Caco-2 (cell line): ENCODE data around the gene TXNDC16. TPM values are rescaled to one million over a fixed set of nuclear protein-coding genes. Genes with fewer than 3 reads are reported as not detected.

ENCODE experiments used
- Bru-seq: library from RNA; stranded (reverse); fragments of 400-500 nt; gene quantifications from one replicate; lab custom pipeline; 2021; lab: Mats Ljungman, UMichigan
- BruChase-seq, 2 experiments: library from RNA; stranded (reverse); fragments of 400-500 nt; gene quantifications; one replicate each; lab custom pipeline; 2021; lab: Mats Ljungman, UMichigan
- BruUV-seq: library from RNA; stranded (reverse); fragments of 400-500 nt; replicated peaks from 2 replicates; lab custom pipeline; 2021; lab: Mats Ljungman, UMichigan
- CTCF ChIA-PET: fragments of 300-600 bp; sonication (Branson Sonifier 250); formaldehyde crosslinking; loops from one replicate; lab custom pipeline; 2022; ENCODE audit warnings: antibody characterized with exemption; lab: Charles Lee
- POLR2A ChIA-PET: fragments of 300-600 bp; sonication (Branson Sonifier 250); formaldehyde crosslinking; loops from one replicate; lab custom pipeline; 2022; ENCODE audit warnings: antibody characterized with exemption; lab: Charles Lee
- DNase-seq, 2 experiments: peaks; one replicate each; pipeline versions ENCODE4 v3.0.0 to v3.0.0-alpha.2; 2020 to 2022
- H3K27me3 ChIP-seq: replicated peaks from 2 replicates; pipeline ENCODE4 v1.6.0; 2011; ENCODE audit warnings: low read length; ENCODE audit not compliant: control insufficient read depth, insufficient read depth
- H3K36me3 ChIP-seq: 2 replicates; pipeline ENCODE4 v1.5.1; 2011; ENCODE audit warnings: low read length; ENCODE audit not compliant: control insufficient read depth, insufficient read depth
- H3K4me1 ChIP-seq: fragments of 250-450 bp; sonication (Bioruptor Pico); 2 replicates; pipeline ENCODE4 v1.5.1; 2020; ENCODE audit warnings: mild to moderate bottlenecking
- H3K4me3 ChIP-seq: 2 replicates; pipeline ENCODE4 v1.5.1; 2011; ENCODE audit warnings: low read depth, mild to moderate bottlenecking, control low read depth, low read length
- H3K9me3 ChIP-seq: fragments of 250-450 bp; sonication (Bioruptor Pico); 2 replicates; pipeline ENCODE4 v1.5.1; 2020; ENCODE audit warnings: mild to moderate bottlenecking, moderate library complexity
- H3K27ac Mint-ChIP-seq: one replicate; pipeline ENCODE4 v1.8.0; 2022; ENCODE audit warnings: mixed read lengths; ENCODE audit not compliant: unreplicated experiment
- H3K27me3 Mint-ChIP-seq: one replicate; pipeline ENCODE4 v1.8.0; 2022; ENCODE audit warnings: mixed read lengths; ENCODE audit not compliant: insufficient read depth, unreplicated experiment
- H3K36me3 Mint-ChIP-seq: one replicate; pipeline ENCODE4 v1.8.0; 2022; ENCODE audit warnings: mild to moderate bottlenecking, mixed read lengths; ENCODE audit not compliant: insufficient read depth, unreplicated experiment
- H3K4me1 Mint-ChIP-seq: one replicate; pipeline ENCODE4 v1.8.0; 2022; ENCODE audit warnings: low read depth, mixed read lengths; ENCODE audit not compliant: unreplicated experiment
- H3K4me3 Mint-ChIP-seq: one replicate; pipeline ENCODE4 v1.8.0; 2022; ENCODE audit warnings: mild to moderate bottlenecking, moderate library complexity, mixed read lengths; ENCODE audit not compliant: unreplicated experiment
- H3K9me3 Mint-ChIP-seq: one replicate; pipeline ENCODE4 v1.8.0; 2022; ENCODE audit warnings: mixed read lengths; ENCODE audit not compliant: unreplicated experiment
- intact Hi-C: fragments of 100-400 bp; cut with micrococcal nuclease; formaldehyde crosslinking; loops from one replicate; pipeline ENCODE4 v1.10.0; 2022; ENCODE audit not compliant: unreplicated experiment
- long read RNA-seq: library from polyadenylated mRNA; stranded (forward); transcript quantifications from one replicate; pipeline ENCODE4 v2.0.0, GENCODE V29; 2022
- total RNA-seq: library from RNA; stranded (reverse); gene quantifications from 2 replicates; pipeline ENCODE4 v1.2.3, GENCODE V29; 2022
- TF ChIP-seq, protein P1 (sequence below), 2 experiments: fragments of 200-600 bp in 1 of 2; IDR thresholded peaks; 1 replicate in 1 of 2; 2 replicates in 1 of 2; pipeline versions ENCODE4 v1.5.1 to v1.8.0; 2011 to 2022; ENCODE audit warnings: antibody characterized with exemption in 1 of 2, control low read depth in 1 of 2, inconsistent platforms in 1 of 2, low read depth in 1 of 2, low read length in 1 of 2, mild to moderate bottlenecking in 1 of 2, moderate library complexity in 1 of 2; ENCODE audit not compliant: insufficient read depth in 1 of 2, severe bottlenecking in 1 of 2, unreplicated experiment in 1 of 2

Gene TXNDC16, protein sequence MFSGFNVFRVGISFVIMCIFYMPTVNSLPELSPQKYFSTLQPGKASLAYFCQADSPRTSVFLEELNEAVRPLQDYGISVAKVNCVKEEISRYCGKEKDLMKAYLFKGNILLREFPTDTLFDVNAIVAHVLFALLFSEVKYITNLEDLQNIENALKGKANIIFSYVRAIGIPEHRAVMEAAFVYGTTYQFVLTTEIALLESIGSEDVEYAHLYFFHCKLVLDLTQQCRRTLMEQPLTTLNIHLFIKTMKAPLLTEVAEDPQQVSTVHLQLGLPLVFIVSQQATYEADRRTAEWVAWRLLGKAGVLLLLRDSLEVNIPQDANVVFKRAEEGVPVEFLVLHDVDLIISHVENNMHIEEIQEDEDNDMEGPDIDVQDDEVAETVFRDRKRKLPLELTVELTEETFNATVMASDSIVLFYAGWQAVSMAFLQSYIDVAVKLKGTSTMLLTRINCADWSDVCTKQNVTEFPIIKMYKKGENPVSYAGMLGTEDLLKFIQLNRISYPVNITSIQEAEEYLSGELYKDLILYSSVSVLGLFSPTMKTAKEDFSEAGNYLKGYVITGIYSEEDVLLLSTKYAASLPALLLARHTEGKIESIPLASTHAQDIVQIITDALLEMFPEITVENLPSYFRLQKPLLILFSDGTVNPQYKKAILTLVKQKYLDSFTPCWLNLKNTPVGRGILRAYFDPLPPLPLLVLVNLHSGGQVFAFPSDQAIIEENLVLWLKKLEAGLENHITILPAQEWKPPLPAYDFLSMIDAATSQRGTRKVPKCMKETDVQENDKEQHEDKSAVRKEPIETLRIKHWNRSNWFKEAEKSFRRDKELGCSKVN
- total RNA-seq = 6.6 and 10.2 TPM in 2 replicates
- Bru-seq, nascent RNA = percentile 61 among the genes with signal in this experiment
- BruChase-seq, experiment 1, labeled RNA remaining after a 2-hour chase = percentile 58 among the genes with signal in this experiment
- BruChase-seq, experiment 2, labeled RNA remaining after a 6-hour chase = percentile 56 among the genes with signal in this experiment
- long read RNA-seq, full-length matches to known transcripts = 5 of 12 reads
- long read RNA-seq, partial matches to known transcripts = 5 of 12 reads
- long read RNA-seq, other reads (novel, unspliced or antisense) = 2 of 12 reads

DNA sequence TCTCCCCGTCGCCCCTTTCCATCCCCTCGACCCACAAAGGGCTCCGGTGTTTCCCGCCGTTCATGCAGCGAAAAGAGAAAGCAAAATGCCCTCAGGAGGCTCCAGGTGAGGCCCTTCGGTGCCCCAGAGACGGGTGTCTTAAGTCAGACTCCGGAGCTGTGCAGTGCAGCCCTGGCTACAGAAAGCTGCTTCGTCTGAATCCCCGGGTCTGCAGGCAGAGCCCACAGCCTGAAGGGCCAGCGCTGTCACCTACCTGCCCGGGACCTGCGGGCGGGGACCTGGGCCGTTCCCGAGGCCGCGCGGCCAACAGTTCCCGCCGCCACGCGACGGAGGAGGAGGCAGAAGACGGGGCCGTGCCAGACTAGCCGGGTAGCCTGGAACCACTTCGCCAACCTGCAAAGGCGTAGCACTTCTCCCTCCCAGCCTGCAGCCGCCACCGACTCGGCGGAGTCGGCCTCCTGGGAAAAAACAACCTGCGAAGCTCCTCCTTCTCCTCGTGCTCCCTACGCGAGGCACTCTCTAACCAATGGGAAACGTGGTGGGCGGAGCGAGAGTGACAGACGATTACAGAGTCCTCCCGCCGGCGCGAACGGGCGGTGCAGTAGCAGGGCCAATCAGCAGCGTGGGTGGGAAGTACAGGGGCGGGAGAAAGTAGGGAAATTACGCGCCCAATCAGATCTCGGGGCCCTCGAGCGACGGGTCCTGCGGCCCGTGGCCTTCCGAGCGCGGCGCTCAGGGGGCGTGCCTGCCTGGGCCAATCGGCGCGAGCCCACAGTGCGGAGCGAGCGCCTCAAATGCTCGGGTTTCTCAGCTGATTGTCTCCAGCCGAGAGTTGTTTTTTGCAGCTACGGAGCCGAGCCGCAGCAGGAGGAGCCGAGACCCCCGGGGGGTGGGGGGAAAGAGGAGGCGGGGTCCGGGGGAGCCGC lies at the start of gene TXNDC16, which contains the start of gene GPR137C:
TXNDC16 (minus strand) TSS at position 443 of the 926 bp plus-strand sequence. CDS start 8,948 bp downstream, outside the sequence.
GPR137C (plus strand) TSS at position 774 of the 926 bp plus-strand sequence. CDS start 312 bp downstream, outside the sequence.
- Mint-ChIP-seq H3K27ac (peak within 1 kb of the TSS; percentile 83), H3K9me3 (no peaks in the 10 kb centered on the region), H3K4me1 (peaks cover 16% of the 10 kb centered on the region), H3K4me3 (peak within 1 kb of the TSS; percentile 92), H3K36me3 (peaks cover 15% of the 10 kb centered on the region), H3K27me3 (no peaks in the 10 kb centered on the region)
- Histone ChIP-seq H3K9me3 (no peaks in the 10 kb centered on the region), H3K27me3 (no peaks in the 10 kb centered on the region), H3K4me3 (peak within 1 kb of the TSS; percentile 74), H3K36me3 (no peaks in the 10 kb centered on the region), H3K4me1 (peaks cover 7% of the 10 kb centered on the region; the same call in 1 of the 2 replicates)
- TF ChIP-seq, protein P1, sequence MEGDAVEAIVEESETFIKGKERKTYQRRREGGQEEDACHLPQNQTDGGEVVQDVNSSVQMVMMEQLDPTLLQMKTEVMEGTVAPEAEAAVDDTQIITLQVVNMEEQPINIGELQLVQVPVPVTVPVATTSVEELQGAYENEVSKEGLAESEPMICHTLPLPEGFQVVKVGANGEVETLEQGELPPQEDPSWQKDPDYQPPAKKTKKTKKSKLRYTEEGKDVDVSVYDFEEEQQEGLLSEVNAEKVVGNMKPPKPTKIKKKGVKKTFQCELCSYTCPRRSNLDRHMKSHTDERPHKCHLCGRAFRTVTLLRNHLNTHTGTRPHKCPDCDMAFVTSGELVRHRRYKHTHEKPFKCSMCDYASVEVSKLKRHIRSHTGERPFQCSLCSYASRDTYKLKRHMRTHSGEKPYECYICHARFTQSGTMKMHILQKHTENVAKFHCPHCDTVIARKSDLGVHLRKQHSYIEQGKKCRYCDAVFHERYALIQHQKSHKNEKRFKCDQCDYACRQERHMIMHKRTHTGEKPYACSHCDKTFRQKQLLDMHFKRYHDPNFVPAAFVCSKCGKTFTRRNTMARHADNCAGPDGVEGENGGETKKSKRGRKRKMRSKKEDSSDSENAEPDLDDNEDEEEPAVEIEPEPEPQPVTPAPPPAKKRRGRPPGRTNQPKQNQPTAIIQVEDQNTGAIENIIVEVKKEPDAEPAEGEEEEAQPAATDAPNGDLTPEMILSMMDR (IDR thresholded peaks at IDR 0.05; ENCODE audit: insufficient read depth in 1 of 2, low read depth in 1 of 2, low read length in 1 of 2, severe bottlenecking in 1 of 2, unreplicated experiment in 1 of 2) = no peak
- POLR2A ChIA-PET = interaction anchor here (0.5 to 1.3 kb wide), 14 partner anchors 11 to 1360 kb away, joined by 3 to 10 read pairs (median 5); partner anchors contain the start of gene STYX
- TSS peak; percentile 74 for BruUV-seq
- peak; percentile 98 to 99 for DNase-seq
- CTCF ChIA-PET = interaction anchor here (0.5 to 0.7 kb wide), 5 partner anchors 11 to 484 kb away, joined by 3 to 5 read pairs (median 4); partner anchors contain the start of gene NID2
- intact Hi-C loops = loop anchor here (10.0 kb wide), 2 partner anchors 112 to 142 kb away; partner anchors contain the start of gene ERO1A

DNA sequence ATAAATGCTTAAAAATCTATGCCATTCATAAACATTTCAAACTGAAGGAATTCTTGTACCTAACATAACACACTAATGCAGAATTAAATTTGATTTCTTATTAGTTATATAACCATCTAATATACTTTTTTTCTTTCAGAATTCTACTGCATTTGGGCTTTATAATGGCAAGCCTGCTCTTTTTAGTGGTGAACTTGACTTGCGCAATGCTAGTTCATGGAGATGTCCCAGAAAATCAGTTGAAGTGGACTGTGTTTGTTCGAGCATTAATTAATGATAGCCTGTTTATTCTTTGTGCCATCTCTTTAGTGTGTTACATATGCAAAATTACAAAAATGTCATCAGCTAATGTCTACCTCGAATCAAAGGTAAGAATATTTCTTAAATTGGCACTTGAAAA lies 47.7 kb upstream of the TXNDC16 start:
- Mint-ChIP-seq H3K27ac (no peak overlapping the region), H3K4me1 (no peaks in the 10 kb centered on the region), H3K4me3 (no peak overlapping the region), H3K27me3 (no peaks in the 10 kb centered on the region), H3K36me3 (no peaks in the 10 kb centered on the region), H3K9me3 (no peaks in the 10 kb centered on the region)
- POLR2A ChIA-PET = no interaction called here
- Histone ChIP-seq H3K4me1 (no peaks in the 10 kb centered on the region), H3K27me3 (no peaks in the 10 kb centered on the region), H3K4me3 (no peak overlapping the region), H3K9me3 (0 out of 2 replicates have a peak, but pooled peaks cover 2% of the 10 kb centered on the region), H3K36me3 (no peaks in the 10 kb centered on the region)
- no peak for DNase-seq
- BruUV-seq = no TSS peak
- CTCF ChIA-PET = no interaction called here
- intact Hi-C loops = no loop called here
- TF ChIP-seq, protein P1 (IDR thresholded peaks at IDR 0.05; ENCODE audit: insufficient read depth in 1 of 2, low read depth in 1 of 2, low read length in 1 of 2, severe bottlenecking in 1 of 2, unreplicated experiment in 1 of 2) = no peak
